H9 (cell line): ENCODE measurements around the gene MAT2A. TPM values are rescaled to one million over a fixed set of nuclear protein-coding genes. Genes with fewer than 3 reads are reported as not detected.

ENCODE experiments used
- DNase-seq: peaks from one replicate; pipeline ENCODE4 v3.0.0-alpha.2; 2017
- H2AFZ ChIP-seq: one replicate; pipeline ENCODE4 v1.6.1; 2013; ENCODE audit warnings: mild to moderate bottlenecking, low read length, control low read depth, moderate library complexity
- H2AK5ac ChIP-seq: 2 replicates; pipeline ENCODE4 v1.6.1; 2013; ENCODE audit warnings: low read length, control low read depth, mixed read lengths; ENCODE audit not compliant: insufficient read length
- H2BK120ac ChIP-seq: one replicate; pipeline ENCODE4 v1.6.1; 2013; ENCODE audit warnings: low read depth, mild to moderate bottlenecking, low read length, control low read depth, inconsistent platforms; ENCODE audit not compliant: poor library complexity, severe bottlenecking
- H2BK12ac ChIP-seq: 2 replicates; pipeline ENCODE4 v1.6.1; 2013; ENCODE audit warnings: low read length, control low read depth, mixed read lengths, low read depth; ENCODE audit not compliant: insufficient read length
- H2BK15ac ChIP-seq: 2 replicates; pipeline ENCODE4 v1.6.1; 2013; ENCODE audit warnings: low read depth, low read length, control low read depth
- H2BK20ac ChIP-seq: one replicate; pipeline ENCODE4 v1.6.1; 2013; ENCODE audit warnings: low read depth, mild to moderate bottlenecking, low read length, control low read depth, inconsistent platforms; ENCODE audit not compliant: poor library complexity, severe bottlenecking
- H2BK5ac ChIP-seq: 2 replicates; pipeline ENCODE4 v1.6.1; 2013; ENCODE audit warnings: low read length, control low read depth, mixed read lengths; ENCODE audit not compliant: insufficient read length
- H3K14ac ChIP-seq: 2 replicates; pipeline ENCODE4 v1.6.1; 2013; ENCODE audit warnings: low read length, control low read depth; ENCODE audit not compliant: insufficient read depth
- H3K18ac ChIP-seq: 2 replicates; pipeline ENCODE4 v1.6.1; 2013; ENCODE audit warnings: low read depth, mild to moderate bottlenecking, mixed read lengths, low read length, control low read depth; ENCODE audit not compliant: insufficient read length
- H3K23ac ChIP-seq: 2 replicates; pipeline ENCODE4 v1.6.1; 2013; ENCODE audit warnings: low read length, control low read depth, mixed read lengths, low read depth; ENCODE audit not compliant: insufficient read length
- H3K23me2 ChIP-seq: 2 replicates; pipeline ENCODE4 v1.6.1; 2013; ENCODE audit warnings: low read depth, mild to moderate bottlenecking, mixed read lengths, low read length, control low read depth; ENCODE audit not compliant: insufficient read length, poor library complexity, severe bottlenecking
- H3K27ac ChIP-seq: 2 replicates; pipeline ENCODE4 v1.5.1; 2013; ENCODE audit warnings: low read length, control low read depth, mixed read lengths, low read depth; ENCODE audit not compliant: insufficient read length
- H3K27me3 ChIP-seq: 2 replicates; pipeline ENCODE4 v1.6.1; 2013; ENCODE audit warnings: low read length, control low read depth, inconsistent platforms; ENCODE audit not compliant: insufficient read depth
- H3K4ac ChIP-seq: 2 replicates; pipeline ENCODE4 v1.6.1; 2013; ENCODE audit warnings: low read depth, mild to moderate bottlenecking, control low read depth, inconsistent platforms, low read length, moderate library complexity
- H3K4me1 ChIP-seq: 2 replicates; pipeline ENCODE4 v1.6.1; 2013; ENCODE audit warnings: low read length, control low read depth, inconsistent platforms; ENCODE audit not compliant: insufficient read depth
- H3K4me2 ChIP-seq: 2 replicates; pipeline ENCODE4 v1.6.1; 2013; ENCODE audit warnings: low read length, control low read depth, mixed read lengths; ENCODE audit not compliant: insufficient read length, insufficient read depth
- H3K56ac ChIP-seq: 2 replicates; pipeline ENCODE4 v1.6.1; 2013; ENCODE audit warnings: low read depth, mild to moderate bottlenecking, mixed read lengths, low read length, control low read depth; ENCODE audit not compliant: insufficient read length
- H3K79me1 ChIP-seq: 2 replicates; pipeline ENCODE4 v1.6.1; 2013; ENCODE audit warnings: low read depth, mild to moderate bottlenecking, moderate library complexity, low read length, control low read depth, inconsistent platforms; ENCODE audit not compliant: insufficient read depth, poor library complexity, severe bottlenecking
- H3K79me2 ChIP-seq: 2 replicates; pipeline ENCODE4 v1.6.1; 2013; ENCODE audit warnings: low read length, control low read depth, inconsistent platforms; ENCODE audit not compliant: insufficient read depth
- H3K9ac ChIP-seq: 2 replicates; pipeline ENCODE4 v1.6.1; 2013; ENCODE audit warnings: low read length, control low read depth, mixed read lengths; ENCODE audit not compliant: insufficient read length; ENCODE audit errors: extremely low read depth
- H3K9me3 ChIP-seq: one replicate; pipeline ENCODE4 v1.6.1; 2013; ENCODE audit warnings: low read depth, low read length, inconsistent platforms; ENCODE audit not compliant: control insufficient read depth
- H3T11ph ChIP-seq: one replicate; pipeline ENCODE4 v1.6.1; 2013; ENCODE audit warnings: mild to moderate bottlenecking, low read length, control low read depth, inconsistent platforms
- H4K20me1 ChIP-seq: one replicate; pipeline ENCODE4 v1.6.1; 2013; ENCODE audit not compliant: control insufficient read depth, insufficient read length, insufficient read depth
- H4K5ac ChIP-seq: 2 replicates; pipeline ENCODE4 v1.6.1; 2013; ENCODE audit warnings: low read depth, mild to moderate bottlenecking, mixed read lengths, low read length, control low read depth; ENCODE audit not compliant: insufficient read length
- H4K8ac ChIP-seq: replicated peaks from 2 replicates; pipeline ENCODE4 v1.6.1; 2013; ENCODE audit warnings: low read length, control low read depth, mixed read lengths, low read depth; ENCODE audit not compliant: insufficient read length
- H4K91ac ChIP-seq: 2 replicates; pipeline ENCODE4 v1.6.1; 2013; ENCODE audit warnings: low read depth, mild to moderate bottlenecking, moderate library complexity, mixed read lengths, low read length, control low read depth; ENCODE audit not compliant: insufficient read length
- H3K27ac Mint-ChIP-seq, 3 experiments: 2 replicates in 2 of 3; 3 replicates in 1 of 3; pipeline ENCODE4 v1.8.0; 2020 to 2021; ENCODE audit warnings: mixed read lengths in 3 of 3, mild to moderate bottlenecking in 1 of 3, moderate library complexity in 1 of 3
- H3K27me3 Mint-ChIP-seq: 2 replicates; pipeline ENCODE4 v1.8.0; 2021; ENCODE audit warnings: low read depth, mild to moderate bottlenecking, moderate library complexity, mixed read lengths
- H3K36me3 Mint-ChIP-seq, 3 experiments: 2 replicates in 2 of 3; 3 replicates in 1 of 3; pipeline ENCODE4 v1.8.0; 2020 to 2021; ENCODE audit warnings: low read depth in 3 of 3, mixed read lengths in 3 of 3; ENCODE audit not compliant: insufficient read depth in 1 of 3
- H3K4me1 Mint-ChIP-seq, 2 experiments: 2 replicates each; pipeline ENCODE4 v1.8.0; 2020; ENCODE audit warnings: mixed read lengths in 2 of 2
- H3K4me3 Mint-ChIP-seq, 2 experiments: 2 replicates in 1 of 2; 3 replicates in 1 of 2; pipeline ENCODE4 v1.8.0; 2020 to 2021; ENCODE audit warnings: mild to moderate bottlenecking in 2 of 2, mixed read lengths in 2 of 2, moderate library complexity in 1 of 2
- H3K9me3 Mint-ChIP-seq, 2 experiments: 2 replicates in 1 of 2; 3 replicates in 1 of 2; pipeline ENCODE4 v1.8.0; 2020; ENCODE audit warnings: mild to moderate bottlenecking in 2 of 2, mixed read lengths in 2 of 2, moderate library complexity in 1 of 2
- WGBS: extraction: QIAGEN DNeasy Blood & Tissue Kit; methylation state at CpG from one replicate; pipeline ENCODE4 v1.1.7; 2013; ENCODE audit warnings: missing lambda C conversion rate, low lambda C conversion rate, mixed read lengths; ENCODE audit not compliant: insufficient read length; ENCODE audit errors: extremely low coverage; 5-methylcytosine and 5-hydroxymethylcytosine counted together
- total RNA-seq: library from RNA; stranded (reverse); gene quantifications from 2 replicates; pipeline ENCODE4 v1.2.1, GENCODE V29; 2021
- TF ChIP-seq, protein P1 (sequence below): fragments of 200-600 bp; sonication (generic); conservative IDR thresholded peaks from 3 replicates; pipeline ENCODE4 v1.8.0; 2021; ENCODE audit warnings: antibody characterized with exemption, mild to moderate bottlenecking

MAT2A gene
- total RNA-seq, 1 experiment from 2014 or later: 459 TPM

DNA sequence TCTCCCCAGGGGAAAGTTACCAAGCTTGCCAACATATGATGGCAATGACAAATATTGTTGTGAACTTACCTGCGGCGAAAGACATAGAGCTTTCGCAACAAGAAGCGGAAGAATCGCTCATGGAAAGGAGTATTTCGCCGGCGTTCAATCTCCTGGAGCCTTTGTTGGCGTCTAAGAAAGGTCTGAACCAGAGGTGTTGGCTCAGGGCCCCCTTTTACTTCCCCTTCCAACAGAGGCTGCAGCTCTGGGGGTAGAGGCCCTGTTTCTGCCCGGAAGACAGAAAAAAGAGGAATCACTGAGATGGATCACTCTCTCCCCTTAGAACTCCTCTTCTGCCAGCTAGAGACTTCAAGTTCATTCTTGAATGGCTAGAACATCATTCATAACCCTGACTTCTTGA lies 11.5 kb downstream of the MAT2A start:
- Histone ChIP-seq H3K23ac (no peak overlapping the region), H2BK15ac (no peak overlapping the region), H3K4me1 (no peaks in the 10 kb centered on the region), H2BK12ac (no peak overlapping the region), H2BK120ac (no peak overlapping the region), H3K9me3 (no peaks in the 10 kb centered on the region), H3K14ac (no peak overlapping the region), H3K23me2 (no peaks in the 10 kb centered on the region), H4K91ac (no peak overlapping the region), H3K4me2 (no peak overlapping the region), H2BK5ac (no peak overlapping the region), H3K27me3 (no peaks in the 10 kb centered on the region), H3K27ac (no peak overlapping the region), H3K18ac (no peak overlapping the region), H2BK20ac (no peak overlapping the region), H3T11ph (no peak overlapping the region), H3K9ac (no peak overlapping the region), H4K5ac (no peak overlapping the region), H3K4ac (no peak overlapping the region), H2AFZ (no peak overlapping the region), H4K20me1 (no peaks in the 10 kb centered on the region), H2AK5ac (no peak overlapping the region), H3K79me2 (no peaks in the 10 kb centered on the region), H3K56ac (no peak overlapping the region), H3K79me1 (no peaks in the 10 kb centered on the region), H4K8ac (no peak overlapping the region)
- no peaks in the 10 kb centered on the region; the same call in 1 of the 2 replicates for H3K27me3 Mint-ChIP-seq
- H3K4me3 Mint-ChIP-seq: no peak overlapping the region
- WGBS: no CpG with 5 or more reads among the region's 10 CpGs
- H3K4me1 Mint-ChIP-seq: peaks cover 2 to 7% of the 10 kb centered on the region in 2 experiments; a peak in 2 of 4 replicates
- H3K27ac Mint-ChIP-seq: no peak overlapping the region
- H3K36me3 Mint-ChIP-seq: peaks cover 17 to 69% (median 56%) of the 10 kb centered on the region in 3 experiments; a peak in 6 of 7 replicates
- DNase-seq: no peak
- TF ChIP-seq, protein P1, sequence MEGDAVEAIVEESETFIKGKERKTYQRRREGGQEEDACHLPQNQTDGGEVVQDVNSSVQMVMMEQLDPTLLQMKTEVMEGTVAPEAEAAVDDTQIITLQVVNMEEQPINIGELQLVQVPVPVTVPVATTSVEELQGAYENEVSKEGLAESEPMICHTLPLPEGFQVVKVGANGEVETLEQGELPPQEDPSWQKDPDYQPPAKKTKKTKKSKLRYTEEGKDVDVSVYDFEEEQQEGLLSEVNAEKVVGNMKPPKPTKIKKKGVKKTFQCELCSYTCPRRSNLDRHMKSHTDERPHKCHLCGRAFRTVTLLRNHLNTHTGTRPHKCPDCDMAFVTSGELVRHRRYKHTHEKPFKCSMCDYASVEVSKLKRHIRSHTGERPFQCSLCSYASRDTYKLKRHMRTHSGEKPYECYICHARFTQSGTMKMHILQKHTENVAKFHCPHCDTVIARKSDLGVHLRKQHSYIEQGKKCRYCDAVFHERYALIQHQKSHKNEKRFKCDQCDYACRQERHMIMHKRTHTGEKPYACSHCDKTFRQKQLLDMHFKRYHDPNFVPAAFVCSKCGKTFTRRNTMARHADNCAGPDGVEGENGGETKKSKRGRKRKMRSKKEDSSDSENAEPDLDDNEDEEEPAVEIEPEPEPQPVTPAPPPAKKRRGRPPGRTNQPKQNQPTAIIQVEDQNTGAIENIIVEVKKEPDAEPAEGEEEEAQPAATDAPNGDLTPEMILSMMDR: no peak
- no peaks in the 10 kb centered on the region for H3K9me3 Mint-ChIP-seq
